Heart left ventricle (tissue), 16 donors: ENCODE results near the gene FBXO38. TPM values are rescaled to one million over a fixed set of nuclear protein-coding genes. Genes with fewer than 3 reads are reported as not detected.

Experiments
- ATAC-seq, 4 donors: fragments of 200-7000 bp; cut with Tn5 transposase; one replicate each; pipeline ENCODE4 v1.9.1; 2020 to 2022; ENCODE audit warnings: moderate library complexity in 4 of 4, mild to moderate bottlenecking in 3 of 4, moderate number of reproducible peaks in 1 of 4
- DNase-seq, 5 donors: peaks; one replicate each; pipeline ENCODE4 v3.0.0-alpha.2; 2020
- H3K27ac ChIP-seq, 12 donors: fragments of 200-600 bp; sonication (generic) in 4 of 12; one replicate each; pipeline versions ENCODE4 v1.5.0 to v1.8.0; 2016 to 2022; ENCODE audit warnings: mild to moderate bottlenecking in 2 of 12
- H3K27me3 ChIP-seq, 9 donors: fragments of 200-600 bp; sonication (generic) in 2 of 9; one replicate each; pipeline versions ENCODE4 v1.5.1 to v1.8.0; 2016 to 2022; ENCODE audit warnings: mild to moderate bottlenecking in 3 of 9
- H3K36me3 ChIP-seq, 9 donors: fragments of 200-600 bp; sonication (generic) in 2 of 9; one replicate each; pipeline versions ENCODE4 v1.5.0 to v1.8.0; 2018 to 2022; ENCODE audit warnings: mild to moderate bottlenecking in 2 of 9
- H3K4me1 ChIP-seq, 12 donors: fragments of 200-600 bp; sonication (generic) in 4 of 12; one replicate each; pipeline versions ENCODE4 v1.5.0 to v1.8.0; 2016 to 2022; ENCODE audit warnings: mild to moderate bottlenecking in 3 of 12
- H3K4me3 ChIP-seq, 12 donors: fragments of 200-600 bp; sonication (generic) in 4 of 12; one replicate each; pipeline versions ENCODE4 v1.5.0 to v1.8.0; 2017 to 2022; ENCODE audit warnings: mild to moderate bottlenecking in 9 of 12, moderate library complexity in 4 of 12
- H3K9me3 ChIP-seq, 12 donors: fragments of 200-600 bp; sonication (generic) in 4 of 12; one replicate each; pipeline versions ENCODE4 v1.5.0 to v1.8.0; 2016 to 2022; ENCODE audit warnings: mild to moderate bottlenecking in 1 of 12
- POLR2A ChIP-seq, 2 donors: fragments of 450-650 bp; IDR thresholded peaks; one replicate each; pipeline ENCODE4 v1.6.1; 2017; ENCODE audit warnings: antibody characterized with exemption in 2 of 2, mild to moderate bottlenecking in 2 of 2, moderate library complexity in 2 of 2
- WGBS, 4 donors: extraction: QIAGEN DNeasy Blood & Tissue Kit in 2 of 4; methylation state at CpG; one replicate each; pipeline versions ENCODE4 v1.1.5 to v1.1.7; 2013 to 2018; 5-methylcytosine and 5-hydroxymethylcytosine counted together
- intact Hi-C, 10 donors: fragments of 100-400 bp; cut with DNase I; formaldehyde crosslinking; loops; one replicate each; pipeline versions ENCODE4 v1.11.1 to v1.14.2; 2022
- polyA plus RNA-seq, 2 donors: library from polyadenylated mRNA; stranded (reverse); fragments of 200-250 nt; gene quantifications; one replicate each; pipeline ENCODE4 v1.2.3, GENCODE V29; 2013
- total RNA-seq, 9 donors: library from RNA; depleted of rRNA in 2 of 9; stranded (reverse); fragments of >200 nt in 2 of 9; fragmentation: NEBNext Ultra II Directional in 3 of 9; extraction: Animal tissue kit (Norgen Biotek cat#: 25700) in 3 of 9; gene quantifications; one replicate each; pipeline versions ENCODE4 v1.1.0 to v1.2.4, GENCODE V29; 2016 to 2023
- TF ChIP-seq, protein P1 (sequence below), 12 donors: fragments of 200-600 bp; sonication (generic) in 4 of 12; IDR thresholded peaks; one replicate each; pipeline versions ENCODE4 v1.5.0 to v1.8.0; 2018 to 2022; ENCODE audit warnings: antibody characterized with exemption in 12 of 12, mild to moderate bottlenecking in 5 of 12
- donor health status: ischemic (EF 13 %, LVEDD 7.1; RV severe dilation, severe dysfunction).
- donor health status: healthy with polysubstance abuse.
- donor health status: DM: no; HTN: yes; CAD: no.
- donor health status: DM: no; HTN: no; CAD: no.
- donor health status: ischemic (EF 25% LVEDD 6.9; RV normal size, moderate dysfunction).
- donor health status: ischemic (EF 25% LVEDD 5.7; RV mildly dilated, moderate dysfunction).
- donor health status: healthy.
- donor health status: DM: yes; HTN: yes; CAD: no.
- donor health status: ischemic (EF 35%, LVEDD 5.7; RV mildly dilated, moderate dysfunction).
- donor health status: nonischemic (EF 11% LVEDD 7.7; RV severe dilation, severe dysfunction).
- donor health status: DM: yes; HTN: yes; CAD: no.
- donor health status: PGD.
- donor health status: ischemic (EF 29% LVEDD 5.4; RV normal size, mild dysfunction).
- donor health status: nonischemic (EF 23%, LVEDD 6.1; RV moderate dilation, normal function).

Gene FBXO38
- total and polyA plus RNA-seq, 11 donors = 11.7 to 56.0 (median 36.5) TPM

DNA sequence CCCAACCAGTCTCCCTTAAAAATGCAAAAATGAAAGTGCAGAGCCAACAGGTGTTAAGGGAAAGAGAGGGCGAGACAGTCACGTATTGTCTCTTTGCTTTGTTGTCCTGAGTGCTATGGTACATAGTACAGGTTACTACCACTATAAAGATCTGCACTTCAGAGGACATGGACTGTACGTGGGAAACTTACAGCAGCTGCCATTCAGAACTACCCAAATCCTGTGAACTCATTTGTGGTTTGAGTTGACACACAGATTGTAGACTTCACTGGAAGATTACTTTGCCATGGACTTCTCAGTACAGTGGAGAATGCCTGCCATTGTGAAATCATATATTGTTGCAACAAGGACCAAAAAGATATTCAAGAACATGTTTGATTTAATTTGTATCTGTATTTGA lies 34.8 kb downstream of the FBXO38 start:
- no peak for TF ChIP-seq POLR2A (IDR thresholded peaks at IDR 0.05)
- no peak for DNase-seq
- Histone ChIP-seq H3K4me1 (peaks cover 0 to 33% (median 7%) of the 10 kb centered on the region in 12 donors), H3K9me3 (no peaks in the 10 kb centered on the region), H3K27me3 (no peaks in the 10 kb centered on the region), H3K4me3 (no peak overlapping the region), H3K27ac (peak overlapping the region in 3 of 12 donors; percentile 12 to 74 (median 72)), H3K36me3 (peaks cover 0 to 100% (median 96%) of the 10 kb centered on the region in 9 donors)
- intact Hi-C loops = loop anchor here in 1 of 10 donors (5.0 kb wide), 1 partner anchor 36 kb away; the partner anchor contains the start of gene FBXO38
- no peak for ATAC-seq
- 67 to 79% (median 71%) methylated on average over 3 of the region's 3 CpGs for WGBS, 4 donors

DNA sequence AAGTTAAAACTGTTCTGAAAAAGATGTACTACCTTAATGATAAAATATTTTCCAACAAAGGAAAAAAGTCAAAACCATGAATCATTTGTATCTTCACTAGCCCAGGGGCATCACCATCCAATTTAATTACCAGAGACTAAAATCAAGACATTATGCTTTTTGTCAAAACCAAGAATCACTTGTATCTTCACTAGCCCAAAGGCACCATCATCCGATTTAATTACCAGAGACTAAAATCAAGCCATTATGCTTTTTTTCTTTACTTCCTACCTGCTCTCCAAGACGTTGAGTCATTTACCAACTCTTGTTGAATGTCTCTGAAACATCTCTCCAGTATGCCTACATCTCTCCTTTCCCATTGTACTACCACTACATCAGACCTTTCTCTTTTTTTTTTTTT lies 37.9 kb downstream of the FBXO38 start:
- Histone ChIP-seq H3K27ac (no peak overlapping the region), H3K27me3 (no peaks in the 10 kb centered on the region), H3K4me1 (peaks cover 0 to 14% (median 1%) of the 10 kb centered on the region in 12 donors), H3K36me3 (peaks cover 0 to 100% (median 96%) of the 10 kb centered on the region in 9 donors), H3K4me3 (no peak overlapping the region), H3K9me3 (no peaks in the 10 kb centered on the region)
- 86 to 89% (median 88%) methylated on average over 2 of the region's 2 CpGs for WGBS, 4 donors
- DNase-seq (no peak), ATAC-seq (no peak)
- TF ChIP-seq, protein P1, sequence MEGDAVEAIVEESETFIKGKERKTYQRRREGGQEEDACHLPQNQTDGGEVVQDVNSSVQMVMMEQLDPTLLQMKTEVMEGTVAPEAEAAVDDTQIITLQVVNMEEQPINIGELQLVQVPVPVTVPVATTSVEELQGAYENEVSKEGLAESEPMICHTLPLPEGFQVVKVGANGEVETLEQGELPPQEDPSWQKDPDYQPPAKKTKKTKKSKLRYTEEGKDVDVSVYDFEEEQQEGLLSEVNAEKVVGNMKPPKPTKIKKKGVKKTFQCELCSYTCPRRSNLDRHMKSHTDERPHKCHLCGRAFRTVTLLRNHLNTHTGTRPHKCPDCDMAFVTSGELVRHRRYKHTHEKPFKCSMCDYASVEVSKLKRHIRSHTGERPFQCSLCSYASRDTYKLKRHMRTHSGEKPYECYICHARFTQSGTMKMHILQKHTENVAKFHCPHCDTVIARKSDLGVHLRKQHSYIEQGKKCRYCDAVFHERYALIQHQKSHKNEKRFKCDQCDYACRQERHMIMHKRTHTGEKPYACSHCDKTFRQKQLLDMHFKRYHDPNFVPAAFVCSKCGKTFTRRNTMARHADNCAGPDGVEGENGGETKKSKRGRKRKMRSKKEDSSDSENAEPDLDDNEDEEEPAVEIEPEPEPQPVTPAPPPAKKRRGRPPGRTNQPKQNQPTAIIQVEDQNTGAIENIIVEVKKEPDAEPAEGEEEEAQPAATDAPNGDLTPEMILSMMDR (IDR thresholded peaks at IDR 0.05) = no peak
- no peak for TF ChIP-seq POLR2A (IDR thresholded peaks at IDR 0.05)
- intact Hi-C loops = no loop called here

DNA sequence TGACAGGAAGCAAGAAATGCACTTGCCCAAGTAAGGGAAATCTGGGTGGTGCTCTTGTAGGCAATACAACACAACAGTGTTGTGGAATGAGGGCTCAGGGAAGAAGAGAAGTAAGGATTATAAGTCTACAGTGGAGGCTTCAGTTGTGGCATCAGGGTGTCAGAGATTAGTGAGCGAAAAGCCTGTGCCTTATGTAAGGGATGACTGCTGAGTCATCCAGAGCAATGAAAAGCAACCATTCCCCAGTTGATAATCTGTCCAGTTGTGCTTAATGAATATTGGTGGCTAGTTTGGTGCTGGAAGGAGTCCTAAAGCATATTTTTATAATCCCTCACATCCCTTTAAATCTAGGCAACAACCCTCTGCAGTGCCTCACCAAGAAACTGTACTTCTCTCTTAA lies 42.0 kb downstream of the FBXO38 start:
- Histone ChIP-seq H3K27me3 (no peaks in the 10 kb centered on the region), H3K36me3 (peaks cover 0 to 98% (median 84%) of the 10 kb centered on the region in 9 donors), H3K4me1 (peaks cover 0 to 19% (median 6%) of the 10 kb centered on the region in 12 donors), H3K27ac (peak overlapping the region in 1 of 12 donors; percentile 10), H3K9me3 (no peaks in the 10 kb centered on the region), H3K4me3 (no peak overlapping the region)
- 72 to 86% (median 78%) methylated on average over 1 of the region's 1 CpG for whole genome bisulfite sequencing, 4 donors
- DNase-seq (no peak), ATAC-seq (peak in 2 of 4 donors; percentile 26 to 51)
- intact Hi-C loops = no loop called here
- no peak for TF ChIP-seq POLR2A (IDR thresholded peaks at IDR 0.05)
- TF ChIP-seq, protein P1 (IDR thresholded peaks at IDR 0.05) = no peak

DNA sequence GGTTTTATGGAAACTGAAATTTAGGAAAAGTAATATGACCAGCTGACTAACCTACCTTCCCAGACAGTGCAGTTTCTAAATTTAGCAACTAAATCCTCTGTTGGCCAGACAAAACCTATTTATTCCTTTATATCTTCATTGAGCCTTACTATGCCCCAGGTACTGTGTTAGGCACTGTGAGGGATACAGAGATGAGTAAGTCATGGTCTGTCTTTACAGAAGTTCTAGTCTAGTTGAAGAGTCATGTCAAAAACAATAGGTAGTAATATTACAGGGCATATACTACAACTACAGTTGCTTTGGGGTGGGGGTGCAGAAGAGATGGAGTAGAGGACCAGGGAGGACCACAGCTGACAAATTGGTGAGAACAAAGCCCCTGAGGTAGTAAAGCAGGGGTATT lies 42.8 kb downstream of the FBXO38 start:
- Histone ChIP-seq H3K4me1 (peaks cover 0 to 19% (median 6%) of the 10 kb centered on the region in 12 donors), H3K27ac (no peak overlapping the region), H3K27me3 (no peaks in the 10 kb centered on the region), H3K4me3 (no peak overlapping the region), H3K9me3 (no peaks in the 10 kb centered on the region), H3K36me3 (peaks cover 0 to 98% (median 83%) of the 10 kb centered on the region in 9 donors)
- ATAC-seq (no peak), DNase-seq (no peak)
- intact Hi-C loops = no loop called here
- TF ChIP-seq, protein P1 (IDR thresholded peaks at IDR 0.05) = no peak
- no peak for TF ChIP-seq POLR2A (IDR thresholded peaks at IDR 0.05)
